HG02884 (cell line): ENCODE measurements around the gene CDH20.
A peak's percentile ranks its signal among the peaks of the same experiment; 100 is the strongest.

ENCODE experiments used
- ATAC-seq: cut with Tn5 transposase; IDR thresholded peaks from one replicate; pipeline ENCODE4 v1.9.1; 2021; ENCODE audit warnings: mild to moderate bottlenecking, moderate library complexity; ENCODE audit not compliant: unreplicated experiment

Gene CDH20

DNA sequence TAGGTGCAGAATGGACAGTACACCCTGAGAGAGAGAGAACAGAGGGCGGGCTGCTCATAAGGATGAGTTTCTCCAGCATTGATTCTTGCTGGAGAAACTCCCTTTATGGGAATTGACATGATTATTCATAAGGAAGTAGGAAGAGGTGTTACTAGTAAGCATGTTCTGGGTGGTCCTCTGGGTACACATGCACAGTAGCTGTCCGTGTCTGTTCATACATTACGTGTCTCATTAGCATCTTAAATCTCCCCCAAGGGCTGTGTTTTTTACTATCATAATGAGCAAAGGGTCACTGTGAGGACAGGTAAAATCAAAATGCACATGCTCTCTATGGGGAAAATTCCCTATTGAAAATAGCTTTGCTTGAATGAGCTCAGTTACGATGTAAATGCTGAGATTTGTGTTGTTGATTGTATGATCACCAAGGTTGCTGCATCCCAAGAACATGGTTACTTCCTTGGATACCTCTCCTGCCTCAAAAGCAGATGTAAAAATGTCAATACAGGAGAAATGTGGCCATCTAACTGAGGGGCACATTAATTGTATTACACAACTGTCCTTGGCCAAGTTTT is 238.9 kb downstream of the CDH20 start:
- ATAC-seq = no peak

DNA sequence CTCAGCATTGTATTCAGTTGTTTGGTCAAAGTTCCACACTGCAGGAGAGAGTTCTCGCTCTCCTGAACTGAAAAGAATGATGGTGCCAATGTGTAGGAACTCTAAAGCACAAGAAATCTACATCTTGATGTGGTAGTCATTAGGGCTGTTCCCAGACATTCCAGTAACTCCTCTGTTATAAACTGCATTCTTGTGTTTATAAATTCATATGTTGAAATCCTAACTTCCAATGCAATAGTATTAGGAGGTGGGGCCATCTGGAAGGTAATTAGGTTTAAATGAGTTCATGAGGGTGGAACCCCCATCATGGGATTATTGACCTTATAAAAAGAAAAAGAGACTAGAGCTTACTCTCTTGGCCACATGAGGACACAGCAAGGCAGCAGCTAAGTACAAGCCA is 239.6 kb downstream of the CDH20 start:
- no peak for ATAC-seq

DNA sequence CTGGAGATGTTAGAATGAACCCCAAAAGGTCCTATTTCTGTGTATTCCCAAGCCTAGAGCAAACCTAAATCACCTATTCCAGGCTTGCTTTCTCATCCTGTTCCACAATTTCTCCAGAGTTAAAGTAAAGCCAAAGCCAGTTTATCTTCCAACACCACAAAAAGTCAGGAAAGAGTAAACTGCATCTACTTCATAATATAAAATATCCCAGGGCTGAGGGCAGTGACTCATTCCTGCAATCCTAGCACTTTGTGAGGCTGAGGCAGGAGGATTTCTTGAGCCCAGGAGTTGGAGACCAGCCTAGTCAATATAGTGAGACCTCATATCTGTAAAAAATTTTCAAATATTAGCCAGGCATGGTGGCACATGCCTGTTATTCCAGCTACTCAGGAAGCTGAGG is 241.4 kb downstream of the CDH20 start:
- ATAC-seq = no peak

DNA sequence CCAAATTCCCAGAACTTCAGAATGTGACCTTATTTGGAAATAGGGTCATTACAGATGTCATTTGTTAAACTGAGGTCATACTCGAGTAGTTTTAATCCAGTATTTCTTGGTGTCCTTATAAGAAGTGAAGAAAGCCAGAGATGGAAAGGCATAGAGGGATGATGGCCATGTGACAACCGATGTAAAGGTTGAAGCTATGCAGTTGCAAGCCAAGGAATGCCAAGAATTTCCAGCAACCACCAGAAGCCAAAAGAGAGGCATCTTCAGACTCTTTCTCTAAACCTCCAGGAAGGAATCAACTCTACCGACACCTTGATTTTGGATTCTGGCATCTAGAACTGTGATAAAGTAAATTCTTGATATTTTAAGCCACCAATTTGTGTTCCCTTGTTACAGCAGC is 242.2 kb downstream of the CDH20 start:
- no peak for ATAC-seq

DNA sequence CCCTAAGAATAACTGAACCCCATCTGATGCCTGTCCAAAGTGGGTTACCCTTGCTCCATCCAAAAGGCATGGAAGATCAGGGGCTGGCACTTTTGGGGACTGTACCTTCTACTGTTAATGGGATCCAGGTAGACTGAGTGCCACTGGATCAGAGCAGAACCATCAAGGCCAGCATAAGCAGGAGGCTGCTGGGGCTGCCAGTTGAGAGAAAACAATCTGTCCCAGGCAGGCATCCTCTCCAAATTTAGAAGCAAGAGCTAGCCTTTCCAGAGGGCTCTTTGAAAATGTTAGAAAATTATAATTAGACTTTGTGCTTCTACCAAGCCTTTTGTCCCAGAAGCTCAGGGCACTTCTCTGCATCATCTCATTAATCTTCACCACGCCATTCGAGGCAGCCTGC is 245.6 kb downstream of the CDH20 start:
- ATAC-seq = no peak

DNA sequence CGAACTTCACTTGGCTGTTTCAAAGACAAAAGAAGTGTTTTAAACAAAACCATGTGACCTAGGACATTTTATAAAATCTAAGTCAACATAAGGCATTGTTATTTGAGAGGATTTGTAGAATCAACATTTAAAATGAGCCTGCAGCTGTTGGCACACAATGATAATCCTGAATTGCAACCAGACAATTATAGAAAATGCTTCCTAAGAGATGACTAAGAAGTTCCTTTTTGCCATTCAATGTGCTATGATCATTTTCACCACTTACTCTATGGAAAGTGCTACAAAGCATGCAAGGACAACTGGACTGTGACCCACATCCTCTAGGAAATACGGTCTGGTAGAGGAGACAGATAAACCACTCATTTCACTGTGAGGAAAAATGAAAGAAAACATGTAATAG is 246.4 kb downstream of the CDH20 start:
- ATAC-seq = no peak

DNA sequence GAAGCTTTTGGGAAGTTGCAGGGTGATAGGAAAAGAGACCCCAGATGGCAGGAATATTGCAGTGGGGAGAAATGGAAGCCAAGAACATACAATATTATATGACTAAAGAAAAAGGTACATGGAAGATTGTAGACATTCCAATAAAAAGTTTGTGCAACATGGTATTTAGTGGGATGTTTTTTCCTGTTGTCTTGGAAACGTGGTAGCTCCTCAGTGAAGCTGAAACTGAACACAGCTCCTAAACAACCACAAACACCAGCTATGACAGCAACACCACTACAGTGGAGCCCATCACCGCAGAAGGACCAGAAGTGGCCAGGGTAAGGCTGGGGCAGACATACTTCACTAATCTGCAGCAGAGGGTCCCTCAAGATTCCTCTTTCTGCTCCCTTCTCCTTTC is 246.8 kb downstream of the CDH20 start:
- ATAC-seq = no peak

DNA sequence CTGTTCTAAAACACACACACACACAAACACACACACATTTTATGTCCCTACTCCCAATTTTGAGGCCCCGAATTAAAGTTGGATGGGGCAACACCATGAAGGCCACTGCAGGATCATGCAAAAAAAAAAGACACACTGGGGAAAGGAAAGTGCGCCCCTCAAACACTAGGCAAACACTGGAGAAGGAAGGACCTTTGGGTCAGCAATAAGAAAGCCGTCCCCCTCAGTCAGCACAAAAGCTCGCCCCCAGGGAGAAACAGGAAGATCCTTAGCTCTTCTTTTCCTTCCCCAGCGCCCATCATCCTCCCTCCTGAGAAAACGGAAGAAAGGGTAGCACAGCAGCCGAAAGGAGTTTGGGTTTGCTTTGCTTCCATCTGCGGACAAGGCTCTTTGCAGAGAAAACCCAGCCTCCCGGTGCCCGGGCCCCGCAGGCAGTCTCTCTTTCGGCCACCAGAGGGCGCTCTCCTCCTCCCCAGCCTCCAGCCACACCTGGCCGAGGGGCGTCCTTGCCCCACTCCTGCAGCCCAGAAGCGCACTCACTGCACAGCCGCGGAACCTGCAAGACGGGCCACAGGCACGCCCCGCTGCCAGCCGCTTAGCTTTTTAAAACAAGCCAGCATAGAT is 248.5 kb downstream of the CDH20 start:
- ATAC-seq = peak; percentile 84

DNA sequence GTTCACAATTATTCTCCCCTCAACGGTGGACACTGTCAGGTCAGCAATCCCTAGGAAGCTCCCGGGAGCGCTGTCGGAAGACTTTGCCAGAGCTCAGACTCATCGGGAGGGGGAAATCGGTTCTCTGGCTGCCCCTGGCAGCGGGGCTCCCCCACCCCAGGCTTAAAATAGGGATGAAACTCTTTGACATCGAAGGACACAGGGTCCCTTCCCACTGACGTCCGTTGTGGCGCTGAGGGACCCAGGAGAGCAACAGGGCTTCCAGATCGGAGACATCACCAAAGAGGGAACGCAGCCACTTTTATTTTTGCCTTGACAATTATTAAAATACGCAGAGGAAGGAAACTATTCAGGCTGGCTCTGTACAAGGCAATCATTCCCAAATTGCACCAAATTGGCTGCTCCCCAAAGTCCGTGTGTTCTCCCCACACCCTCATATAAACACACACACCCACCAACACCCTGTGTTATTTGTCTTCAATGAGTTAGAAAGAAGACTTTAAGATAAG is 249.0 kb downstream of the CDH20 start:
- ATAC-seq = no peak

DNA sequence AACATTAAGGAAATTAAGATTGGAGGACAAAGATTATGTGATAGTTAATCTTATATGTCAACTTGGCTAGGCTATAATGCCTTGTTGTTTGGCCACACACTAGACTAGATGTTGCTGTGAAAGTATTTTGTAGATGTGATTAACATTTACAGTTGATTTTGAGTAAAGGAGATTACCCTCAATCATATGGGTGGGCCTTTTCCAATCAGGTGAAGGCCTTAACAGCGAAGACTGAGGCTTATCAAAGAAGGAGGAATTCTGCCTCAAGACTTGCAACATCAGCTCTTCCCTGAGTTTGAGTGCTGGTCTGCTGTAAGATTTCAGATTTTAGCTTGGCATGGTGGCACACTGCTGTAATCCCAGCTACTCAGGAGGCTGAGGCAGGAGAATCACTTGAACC is 250.3 kb downstream of the CDH20 start:
- no peak for ATAC-seq

DNA sequence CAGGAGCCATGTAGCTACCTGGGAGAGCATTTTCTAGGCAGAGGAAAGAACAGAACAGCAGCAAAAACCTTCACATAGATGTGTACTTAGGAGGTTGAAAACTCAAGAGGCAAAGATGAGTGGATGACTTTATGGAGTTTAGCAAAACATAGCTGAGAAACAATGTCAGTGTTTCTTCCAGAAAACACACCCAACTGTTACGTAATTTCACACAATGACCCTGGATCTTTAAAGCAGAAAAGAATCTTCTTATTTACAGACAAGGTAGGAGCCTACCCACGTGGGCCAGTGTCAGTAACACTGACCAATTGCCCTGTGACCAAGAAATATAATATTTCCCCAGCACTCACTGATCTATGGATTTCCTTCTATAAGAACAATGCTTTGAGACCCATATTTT is 254.6 kb downstream of the CDH20 start:
- no peak for ATAC-seq

DNA sequence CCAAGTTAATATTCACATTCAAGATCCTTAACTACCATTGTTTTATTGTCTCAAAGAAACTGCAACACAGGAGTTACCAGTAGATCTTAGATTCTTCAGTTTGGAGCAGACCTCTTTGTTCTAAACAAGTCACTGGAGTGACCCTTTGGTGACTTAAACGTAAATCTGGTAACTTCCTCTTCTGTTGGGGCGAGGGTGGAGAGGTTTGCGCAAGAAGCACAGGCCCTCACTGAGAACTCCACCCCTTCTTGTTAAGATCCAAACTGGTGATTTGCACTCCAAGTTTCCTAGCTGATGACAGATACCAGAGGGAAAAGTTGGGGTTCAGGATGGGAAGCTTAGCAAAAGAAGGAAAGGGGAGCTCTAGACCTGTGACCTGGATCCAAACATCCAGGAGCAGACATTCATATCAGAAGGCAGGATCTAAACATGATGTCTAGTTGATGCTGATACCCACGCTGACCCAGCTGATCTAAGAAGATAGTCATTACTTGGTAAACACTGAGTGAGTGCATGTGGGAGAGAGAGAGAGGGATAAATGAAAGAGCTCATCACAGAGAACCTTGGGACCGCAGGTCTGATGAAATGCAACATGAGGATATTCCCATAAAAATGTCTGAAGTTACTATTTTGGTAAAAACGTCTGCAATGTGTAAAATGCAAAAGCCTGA is 256.0 kb downstream of the CDH20 start:
- ATAC-seq = no peak

DNA sequence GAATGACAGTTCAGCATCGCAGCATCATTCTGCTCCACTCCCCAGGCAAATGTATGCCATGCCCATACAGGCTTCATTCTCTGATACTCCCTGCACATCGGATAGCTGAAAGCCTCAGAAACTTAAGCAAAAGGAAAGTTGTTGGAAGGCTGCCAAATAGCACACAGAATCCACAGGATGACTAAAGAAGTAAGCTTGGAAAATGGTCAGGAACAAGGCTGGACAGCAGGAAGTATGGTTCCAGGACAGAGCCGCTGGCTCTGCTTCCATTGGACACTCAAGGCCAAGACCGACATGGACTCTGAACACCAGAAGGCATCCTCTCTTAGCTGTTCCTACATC is 256.5 kb downstream of the CDH20 start:
- no peak for ATAC-seq

DNA sequence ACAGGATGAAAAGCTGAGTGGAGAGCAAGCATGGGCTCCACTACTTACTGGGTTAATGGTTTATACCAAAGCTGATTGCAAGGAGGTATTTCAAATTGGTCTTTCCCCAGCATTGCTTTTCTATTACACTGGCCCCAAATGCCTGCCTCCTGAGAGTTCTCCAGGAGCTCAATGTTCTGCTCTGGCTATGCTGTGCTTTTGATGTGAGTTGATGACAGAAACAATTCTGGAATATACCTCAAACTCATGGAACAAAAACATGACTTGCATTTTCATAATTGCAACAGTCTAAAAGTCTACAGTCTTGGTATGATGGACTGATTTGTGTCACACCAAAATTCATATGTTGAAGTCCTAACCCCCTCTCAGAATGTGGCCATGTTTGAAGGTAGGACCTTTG is 258.0 kb downstream of the CDH20 start:
- ATAC-seq = no peak

DNA sequence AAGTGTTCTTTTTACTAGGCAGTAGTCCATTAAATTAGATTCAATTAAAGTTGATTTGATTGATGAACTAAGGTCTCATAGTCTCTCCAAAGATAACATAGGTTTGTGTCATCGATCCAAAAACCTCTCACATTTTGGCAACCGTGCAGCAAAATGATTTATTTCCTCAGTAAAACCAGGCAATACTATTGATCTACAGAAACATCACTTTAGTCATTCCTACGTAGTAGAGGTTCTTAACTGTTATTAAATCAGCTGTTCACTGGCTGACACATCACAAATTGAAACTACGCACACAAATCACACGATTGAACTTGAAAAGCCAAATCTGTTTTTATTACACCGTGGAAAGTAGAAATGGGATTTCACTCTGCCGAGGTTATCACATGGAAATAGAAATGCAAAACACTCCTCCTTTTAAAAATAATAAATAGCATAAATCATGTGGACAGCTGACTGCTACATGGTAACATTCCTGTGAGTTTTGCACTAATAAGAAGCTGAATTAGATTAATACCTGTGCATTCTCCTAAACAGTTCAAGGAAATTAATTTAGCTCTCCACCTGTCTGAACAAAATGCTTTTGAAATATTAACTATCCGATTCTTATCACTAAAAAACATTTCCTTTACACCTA is 262.5 kb downstream of the CDH20 start:
- no peak for ATAC-seq

DNA sequence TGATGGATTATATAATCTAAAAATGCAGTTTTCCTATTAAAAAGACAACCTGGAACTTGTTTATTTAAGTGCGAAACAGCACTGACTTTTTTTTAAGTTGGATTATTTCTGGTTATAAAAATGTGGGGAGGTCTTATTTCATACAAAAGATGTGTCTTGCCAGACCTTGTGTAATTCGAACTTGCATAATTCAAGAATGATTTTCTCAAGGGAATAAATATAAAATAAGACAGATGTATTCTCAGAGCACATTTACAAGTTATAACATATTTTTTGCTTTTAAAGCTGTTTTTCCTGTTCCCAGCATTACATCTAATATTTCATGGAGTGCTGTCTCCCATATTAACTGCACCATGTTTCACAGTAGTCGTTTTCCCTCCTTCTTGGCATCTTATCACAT is 263.1 kb downstream of the CDH20 start:
- ATAC-seq = no peak

DNA sequence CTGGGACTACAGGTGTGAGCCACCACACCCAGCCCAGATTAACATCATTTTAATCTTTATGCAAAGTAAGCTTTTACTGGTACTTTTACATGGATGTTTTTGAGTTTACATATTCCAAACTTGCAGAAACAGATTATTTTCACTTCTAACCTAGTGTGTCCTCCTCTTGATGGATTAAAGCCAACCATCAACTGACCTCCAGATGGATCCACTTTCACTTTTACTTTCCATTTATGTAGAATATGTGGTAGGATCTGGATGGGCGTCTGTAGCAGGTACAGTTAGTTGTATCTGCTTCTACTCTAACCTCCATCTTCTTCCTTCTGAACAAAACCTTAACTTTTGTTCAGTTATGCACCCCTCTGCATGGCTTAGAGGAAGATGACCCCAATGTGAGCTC is 264.1 kb downstream of the CDH20 start:
- no peak for ATAC-seq

DNA sequence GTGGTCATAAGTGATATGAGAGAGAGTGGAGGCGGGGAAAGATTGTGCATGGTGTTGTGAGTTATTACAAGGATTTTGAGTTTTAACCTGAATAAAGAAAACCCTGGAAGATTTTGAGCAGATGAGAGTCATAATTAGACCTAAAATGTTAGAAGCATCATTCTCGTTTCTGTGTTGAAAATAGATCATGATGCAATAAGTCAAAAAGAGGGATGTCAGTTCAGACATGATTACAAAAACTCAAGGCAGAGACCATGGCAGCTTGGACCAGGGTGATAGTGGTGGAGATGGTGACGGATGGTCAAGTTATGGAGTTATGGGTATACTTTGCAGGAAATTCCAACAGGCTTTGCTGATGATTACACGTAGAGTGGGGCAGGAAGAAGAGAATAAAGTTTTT is 267.2 kb downstream of the CDH20 start:
- ATAC-seq = no peak

DNA sequence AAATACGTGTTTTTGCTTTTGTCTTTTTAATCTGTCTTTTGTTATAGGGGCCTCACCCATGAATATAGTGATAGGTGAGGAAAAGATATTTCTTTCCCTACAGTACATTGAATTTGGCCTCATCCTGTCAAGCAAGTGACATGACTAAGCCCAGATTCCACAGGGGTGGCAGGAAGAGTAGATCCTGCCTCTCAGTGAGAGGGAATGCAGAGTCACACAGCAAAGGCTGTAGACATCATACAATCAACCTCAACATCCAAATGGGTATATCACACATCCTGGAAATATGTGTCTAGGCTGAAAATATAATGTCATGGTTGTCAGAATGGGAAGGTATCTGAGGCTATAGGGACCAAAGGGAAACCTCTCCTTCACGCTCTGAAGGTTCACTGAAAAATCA is 269.6 kb downstream of the CDH20 start:
- ATAC-seq = no peak
